Ishikawa (cell line): ENCODE results near the gene RPRD2.

Experiments
- CEBPB ChIP-seq: IDR thresholded peaks from 2 replicates; pipeline ENCODE4 v1.6.1; 2012
- CREB1 ChIP-seq: IDR thresholded peaks from 2 replicates; pipeline ENCODE4 v1.6.1; 2012; ENCODE audit warnings: low read depth
- EGR1 ChIP-seq: IDR thresholded peaks from 2 replicates; pipeline ENCODE4 v1.6.1; 2012
- EP300 ChIP-seq: IDR thresholded peaks from 2 replicates; pipeline ENCODE4 v1.6.1; 2012; ENCODE audit warnings: borderline replicate concordance
- MAX ChIP-seq: IDR thresholded peaks from 2 replicates; pipeline ENCODE4 v1.6.1; 2012
- TAF1 ChIP-seq: IDR thresholded peaks from 2 replicates; pipeline ENCODE4 v1.6.1; 2012; ENCODE audit warnings: low read depth, mild to moderate bottlenecking
- YY1 ChIP-seq: IDR thresholded peaks from 2 replicates; pipeline ENCODE4 v1.6.1; 2012; ENCODE audit warnings: low read depth
- ZBTB7A ChIP-seq: IDR thresholded peaks from 2 replicates; pipeline ENCODE4 v1.6.1; 2012; ENCODE audit warnings: low read depth

GRCh38 chr1:150505431-150505830 lies 141.5 kb downstream of the RPRD2 start:
- TF ChIP-seq ZBTB7A (no peak), CEBPB (no peak), CREB1 (no peak), TAF1 (no peak), EGR1 (no peak), EP300 (no peak), YY1 (no peak), MAX (no peak)
